ENCODE data around the gene CMYA5.

The CMYA5 gene

DNA sequence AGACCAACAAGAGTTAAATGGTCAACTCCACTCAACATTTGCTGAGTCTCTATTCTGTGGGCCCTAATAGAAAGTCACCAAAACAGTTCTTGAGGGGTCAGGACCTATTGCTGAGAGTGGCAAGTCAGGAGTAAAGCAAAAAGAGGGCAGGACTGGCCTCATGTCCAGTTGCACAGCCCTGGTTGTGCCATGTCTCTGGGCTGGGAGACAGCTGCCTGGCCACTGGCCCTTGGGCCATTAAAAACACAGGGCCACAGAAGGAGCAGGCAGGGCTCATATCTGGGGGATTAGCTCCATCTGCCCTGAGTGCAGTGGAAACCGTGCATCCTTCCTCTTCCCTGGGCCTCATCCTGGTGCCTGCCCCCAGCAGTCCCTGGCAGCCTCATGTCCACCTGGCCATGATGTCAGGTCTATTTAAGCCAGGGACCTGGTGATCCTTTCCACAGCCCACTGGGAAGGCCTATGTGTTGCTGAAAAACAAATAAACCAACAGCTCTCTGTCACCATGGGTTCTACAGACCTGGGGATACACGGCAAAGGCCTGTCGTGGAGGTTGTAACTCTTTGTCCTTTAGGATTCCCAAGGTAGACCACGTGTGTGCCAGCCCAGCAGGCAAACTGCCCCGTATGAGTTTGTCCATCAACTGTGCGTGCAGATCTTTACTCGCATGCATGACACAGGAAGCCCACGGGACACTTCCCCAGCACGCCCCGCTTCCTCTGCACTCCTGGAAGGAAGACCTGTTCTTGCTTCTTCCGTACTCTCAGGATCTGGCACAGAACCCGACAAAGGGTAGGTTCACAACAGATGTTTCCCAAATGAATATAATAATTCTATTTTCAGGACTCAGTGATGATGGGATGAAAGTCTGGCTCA, 152.6 kb downstream of the CMYA5 start:
- H3K27me3 ChIP-seq (ENCODE audit: control insufficient read depth in 5 of 5, insufficient read depth in 4 of 5, low read length in 5 of 5): peaks cover 0 to 12% (median 3%) of the 10 kb centered on the region in 5 donors
- H3K36me3 ChIP-seq (ENCODE audit: control insufficient read depth in 5 of 5, insufficient read depth in 5 of 5, low read length in 5 of 5): no peaks in the 10 kb centered on the region
- H3K9ac ChIP-seq (ENCODE audit: low read length in 5 of 5): no peak overlapping the region
- no peak overlapping the region for H3K4me3 ChIP-seq (ENCODE audit: low read depth in 1 of 5, low read length in 5 of 5)
- no peaks in the 10 kb centered on the region for H3K9me3 ChIP-seq (ENCODE audit: control insufficient read depth in 5 of 5, low read length in 5 of 5)
- H3K27ac ChIP-seq (ENCODE audit: low read depth, low read length): no peak overlapping the region
- H3K4me1 ChIP-seq (ENCODE audit: control insufficient read depth in 5 of 5, insufficient read depth in 5 of 5, low read length in 5 of 5): peaks cover 0 to 15% (median 4%) of the 10 kb centered on the region in 5 donors

DNA sequence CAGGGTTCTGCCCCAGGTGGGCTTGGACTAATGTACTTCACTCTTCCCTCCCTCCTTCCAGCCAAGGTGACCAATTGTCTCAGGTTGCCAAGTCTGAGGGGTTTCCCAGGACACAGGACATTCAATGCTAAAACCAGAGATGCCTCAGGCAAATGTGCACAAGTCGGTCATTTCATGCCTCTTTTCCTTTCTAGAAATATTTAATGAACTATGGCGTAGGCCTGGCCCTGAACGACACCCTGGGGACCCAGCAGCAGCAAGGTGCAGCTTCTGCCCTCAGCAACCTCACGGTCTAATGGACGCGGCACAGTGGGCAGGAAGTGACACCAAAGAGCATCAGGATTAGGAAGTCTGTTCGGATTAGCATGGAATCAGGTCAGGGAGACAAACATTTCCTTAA, 153.4 kb downstream of the CMYA5 start:
- Histone ChIP-seq H3K4me1 (ENCODE audit: control insufficient read depth in 5 of 5, insufficient read depth in 5 of 5, low read length in 5 of 5) (peaks cover 0 to 15% (median 4%) of the 10 kb centered on the region in 5 donors), H3K27me3 (ENCODE audit: control insufficient read depth in 5 of 5, insufficient read depth in 4 of 5, low read length in 5 of 5) (peaks cover 0 to 12% (median 3%) of the 10 kb centered on the region in 5 donors), H3K9ac (ENCODE audit: low read length in 5 of 5) (no peak overlapping the region), H3K36me3 (ENCODE audit: control insufficient read depth in 5 of 5, insufficient read depth in 5 of 5, low read length in 5 of 5) (no peaks in the 10 kb centered on the region), H3K4me3 (ENCODE audit: low read depth in 1 of 5, low read length in 5 of 5) (no peak overlapping the region), H3K27ac (ENCODE audit: low read depth, low read length) (no peak overlapping the region), H3K9me3 (ENCODE audit: control insufficient read depth in 5 of 5, low read length in 5 of 5) (no peaks in the 10 kb centered on the region)

DNA sequence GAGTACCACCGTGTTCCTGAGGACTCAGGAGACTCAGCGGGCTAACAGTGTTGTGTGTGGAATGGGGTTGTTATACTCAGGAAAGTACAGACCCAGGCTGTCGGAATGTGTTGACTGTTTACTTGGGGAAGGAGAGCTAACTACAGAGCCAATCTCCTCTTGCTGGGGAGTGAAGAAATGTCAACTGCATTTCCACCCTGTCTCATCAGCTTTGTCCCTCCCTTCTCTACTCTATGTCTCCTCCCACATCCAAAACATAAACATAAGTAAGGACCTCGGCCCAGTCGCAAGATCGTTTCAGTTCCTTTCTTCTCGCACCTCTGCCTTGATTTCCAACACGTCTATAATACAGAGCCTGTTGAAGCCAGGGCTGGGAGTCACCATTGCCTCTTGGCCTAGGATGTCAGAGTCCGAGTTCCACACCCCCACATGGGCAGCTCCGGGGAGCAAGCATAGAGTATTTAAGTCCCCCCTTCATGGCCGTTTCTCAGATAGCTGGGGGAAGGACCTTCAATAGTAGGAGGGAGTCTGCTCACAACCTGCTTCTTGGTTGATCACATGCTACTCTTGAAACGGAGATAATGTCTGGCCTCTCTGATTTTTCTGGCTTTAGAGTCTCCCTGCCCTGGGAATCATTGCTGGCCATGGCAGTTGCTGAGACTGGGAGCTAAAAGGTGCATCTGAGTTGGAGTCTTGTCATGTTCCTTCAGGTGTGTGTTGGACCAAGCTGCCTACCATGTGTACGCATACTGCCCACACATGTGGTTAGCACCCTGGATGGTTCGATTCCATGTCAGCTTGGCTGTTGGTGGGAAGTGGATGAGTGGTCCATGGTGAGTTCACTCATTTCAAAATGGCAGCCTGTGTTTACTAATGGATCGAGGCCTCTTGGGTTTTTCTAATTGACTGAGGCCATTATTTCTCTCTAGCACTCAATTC, 154.1 kb downstream of the CMYA5 start:
- no peak overlapping the region for H3K27ac ChIP-seq (ENCODE audit: low read depth, low read length)

DNA sequence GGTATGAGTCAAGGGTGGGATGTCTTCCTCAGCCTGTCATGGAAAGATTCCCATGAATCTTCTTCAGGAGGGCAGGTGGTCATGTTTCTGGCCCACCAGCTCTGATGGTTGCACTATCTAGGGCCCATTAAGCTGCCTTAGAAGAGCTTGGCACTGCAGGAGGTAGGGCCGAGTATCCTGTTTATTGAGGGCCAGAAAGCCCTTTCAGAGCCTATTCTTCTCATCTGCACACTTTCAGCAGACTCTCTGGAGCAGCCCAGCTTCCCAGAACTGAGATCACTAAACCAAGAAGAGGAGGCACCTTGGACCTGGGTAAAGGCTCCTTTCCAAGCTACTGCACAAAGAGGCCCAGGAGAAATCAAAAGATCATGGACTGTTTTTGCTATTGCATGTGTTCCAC, 154.9 kb downstream of the CMYA5 start:
- Histone ChIP-seq H3K27me3 (ENCODE audit: control insufficient read depth in 5 of 5, insufficient read depth in 4 of 5, low read length in 5 of 5) (peaks cover 0 to 13% (median 2%) of the 10 kb centered on the region in 5 donors), H3K36me3 (ENCODE audit: control insufficient read depth in 5 of 5, insufficient read depth in 5 of 5, low read length in 5 of 5) (no peaks in the 10 kb centered on the region), H3K27ac (ENCODE audit: low read depth, low read length) (no peak overlapping the region), H3K9me3 (ENCODE audit: control insufficient read depth in 5 of 5, low read length in 5 of 5) (no peaks in the 10 kb centered on the region), H3K4me3 (ENCODE audit: low read depth in 1 of 5, low read length in 5 of 5) (no peak overlapping the region), H3K9ac (ENCODE audit: low read length in 5 of 5) (no peak overlapping the region), H3K4me1 (ENCODE audit: control insufficient read depth in 5 of 5, insufficient read depth in 5 of 5, low read length in 5 of 5) (peaks cover 0 to 15% (median 0%) of the 10 kb centered on the region in 5 donors)

More for the DNA sequence above, 154.1 kb downstream of the CMYA5 start:
- peaks cover 0 to 14% (median 3%) of the 10 kb centered on the region in 5 donors for H3K27me3 ChIP-seq (ENCODE audit: control insufficient read depth in 5 of 5, insufficient read depth in 4 of 5, low read length in 5 of 5)
- H3K9ac ChIP-seq (ENCODE audit: low read length in 5 of 5): no peak overlapping the region
- H3K4me3 ChIP-seq (ENCODE audit: low read depth in 1 of 5, low read length in 5 of 5): no peak overlapping the region
- peaks cover 0 to 15% (median 0%) of the 10 kb centered on the region in 5 donors for H3K4me1 ChIP-seq (ENCODE audit: control insufficient read depth in 5 of 5, insufficient read depth in 5 of 5, low read length in 5 of 5)
- H3K9me3 ChIP-seq (ENCODE audit: control insufficient read depth in 5 of 5, low read length in 5 of 5): no peaks in the 10 kb centered on the region
- no peaks in the 10 kb centered on the region for H3K36me3 ChIP-seq (ENCODE audit: control insufficient read depth in 5 of 5, insufficient read depth in 5 of 5, low read length in 5 of 5)

DNA sequence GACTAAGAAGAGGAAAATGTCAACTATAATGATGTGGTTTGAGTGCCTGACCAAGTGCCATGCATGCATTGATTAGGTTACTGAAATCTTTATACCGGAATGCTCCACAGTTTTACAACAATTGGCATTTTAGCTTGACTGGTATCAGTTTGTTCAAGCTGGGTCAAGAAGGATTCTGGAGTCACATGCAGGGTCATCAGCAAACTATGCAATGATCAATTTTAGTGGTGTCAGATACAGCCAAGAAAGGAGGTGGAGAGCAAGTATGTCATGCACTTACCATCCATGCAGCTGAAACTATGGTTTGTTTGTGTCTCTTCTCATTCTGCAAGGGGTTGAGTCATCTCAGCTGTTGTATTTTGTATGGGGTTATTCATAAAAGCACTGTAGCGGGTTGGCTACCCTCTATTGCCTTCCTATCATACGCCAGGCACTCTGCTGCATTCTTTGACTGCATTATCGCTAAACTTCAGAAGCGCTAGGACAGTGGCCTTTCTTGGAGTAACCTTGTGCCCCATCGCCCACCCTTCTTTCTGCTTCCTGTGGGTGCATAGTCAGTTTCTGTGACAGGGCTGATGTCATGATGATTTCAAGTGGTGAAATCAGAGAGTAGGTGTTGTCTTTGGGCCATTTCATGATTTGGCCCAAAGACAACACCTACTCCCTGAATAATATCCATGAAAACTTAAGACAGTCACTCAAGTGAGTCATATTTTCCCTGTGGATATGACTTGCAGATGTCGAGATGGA, 156.0 kb downstream of the CMYA5 start:
- Histone ChIP-seq H3K9me3 (ENCODE audit: control insufficient read depth in 5 of 5, low read length in 5 of 5) (no peaks in the 10 kb centered on the region), H3K27ac (ENCODE audit: low read depth, low read length) (no peak overlapping the region), H3K4me1 (ENCODE audit: control insufficient read depth in 5 of 5, insufficient read depth in 5 of 5, low read length in 5 of 5) (peaks cover 0 to 15% (median 0%) of the 10 kb centered on the region in 5 donors), H3K9ac (ENCODE audit: low read length in 5 of 5) (no peak overlapping the region), H3K36me3 (ENCODE audit: control insufficient read depth in 5 of 5, insufficient read depth in 5 of 5, low read length in 5 of 5) (no peaks in the 10 kb centered on the region), H3K4me3 (ENCODE audit: low read depth in 1 of 5, low read length in 5 of 5) (no peak overlapping the region), H3K27me3 (ENCODE audit: control insufficient read depth in 5 of 5, insufficient read depth in 4 of 5, low read length in 5 of 5) (peaks cover 0 to 4% (median 0%) of the 10 kb centered on the region in 5 donors)

DNA sequence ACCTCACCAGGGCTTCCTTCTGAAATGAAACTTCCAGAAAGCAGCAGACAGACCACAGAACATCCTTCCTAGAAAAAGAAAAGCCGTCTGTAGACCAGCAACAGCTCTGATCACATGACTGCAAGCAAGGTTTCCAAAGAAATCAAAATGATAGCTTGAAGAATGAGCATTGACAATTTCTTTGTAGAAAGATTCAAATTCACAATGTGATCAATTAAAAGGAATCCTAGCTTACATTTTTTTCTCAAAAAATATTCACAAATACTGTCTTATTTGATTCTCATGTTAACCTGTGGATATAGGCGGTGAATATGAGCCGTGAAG, 156.5 kb downstream of the CMYA5 start:
- Histone ChIP-seq H3K27me3 (ENCODE audit: control insufficient read depth in 5 of 5, insufficient read depth in 4 of 5, low read length in 5 of 5) (peaks cover 0 to 4% (median 0%) of the 10 kb centered on the region in 5 donors), H3K4me1 (ENCODE audit: control insufficient read depth in 5 of 5, insufficient read depth in 5 of 5, low read length in 5 of 5) (peaks cover 0 to 15% (median 0%) of the 10 kb centered on the region in 5 donors), H3K4me3 (ENCODE audit: low read depth in 1 of 5, low read length in 5 of 5) (no peak overlapping the region), H3K27ac (ENCODE audit: low read depth, low read length) (no peak overlapping the region), H3K36me3 (ENCODE audit: control insufficient read depth in 5 of 5, insufficient read depth in 5 of 5, low read length in 5 of 5) (no peaks in the 10 kb centered on the region), H3K9ac (ENCODE audit: low read length in 5 of 5) (no peak overlapping the region), H3K9me3 (ENCODE audit: control insufficient read depth in 5 of 5, low read length in 5 of 5) (no peaks in the 10 kb centered on the region)

DNA sequence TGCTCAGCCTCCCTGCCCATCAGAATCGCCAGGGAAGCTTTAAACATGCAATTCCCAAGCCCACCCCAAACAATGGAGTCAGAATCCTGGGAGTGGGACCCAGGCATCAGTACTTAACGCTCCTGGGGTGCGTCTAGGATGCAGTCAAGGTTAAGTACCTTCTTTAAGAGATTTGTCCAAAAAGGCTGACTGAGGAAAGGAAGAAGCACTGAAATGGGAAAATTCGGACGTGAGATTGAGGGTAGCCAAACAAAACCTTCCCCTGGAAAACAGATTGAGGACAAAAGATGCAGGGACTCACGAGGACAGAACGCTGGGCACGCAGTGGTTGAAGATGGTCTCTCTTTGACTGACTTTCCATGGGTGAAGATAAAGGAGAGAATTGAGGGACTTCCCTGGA, 157.9 kb downstream of the CMYA5 start:
- Histone ChIP-seq H3K27ac (ENCODE audit: low read depth, low read length) (no peak overlapping the region), H3K27me3 (ENCODE audit: control insufficient read depth in 5 of 5, insufficient read depth in 4 of 5, low read length in 5 of 5) (peaks cover 0 to 2% (median 0%) of the 10 kb centered on the region in 5 donors), H3K9me3 (ENCODE audit: control insufficient read depth in 5 of 5, low read length in 5 of 5) (no peaks in the 10 kb centered on the region)

DNA sequence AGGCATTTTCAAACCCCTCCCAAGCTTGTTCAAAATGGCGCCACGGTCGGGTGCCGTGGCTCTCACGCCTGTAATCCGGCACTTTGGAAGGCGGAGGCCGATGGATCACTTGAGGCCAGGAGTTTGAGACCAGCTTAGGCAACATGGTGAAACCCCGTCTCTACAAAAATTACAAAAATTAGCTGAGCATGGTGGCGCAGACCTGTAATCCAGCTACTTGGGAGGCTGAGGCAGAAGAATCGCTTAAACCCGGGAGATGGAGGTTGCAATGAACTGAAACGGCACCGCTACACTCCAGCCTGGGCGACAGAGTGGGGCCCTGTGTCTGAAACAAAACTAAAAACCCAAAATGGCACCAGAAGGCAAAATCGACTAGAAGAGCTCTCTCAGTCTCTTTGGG, 159.4 kb downstream of the CMYA5 start:
- Histone ChIP-seq H3K36me3 (ENCODE audit: control insufficient read depth in 5 of 5, insufficient read depth in 5 of 5, low read length in 5 of 5) (no peaks in the 10 kb centered on the region), H3K4me3 (ENCODE audit: low read depth in 1 of 5, low read length in 5 of 5) (no peak overlapping the region), H3K27ac (ENCODE audit: low read depth, low read length) (no peak overlapping the region), H3K9ac (ENCODE audit: low read length in 5 of 5) (no peak overlapping the region), H3K4me1 (ENCODE audit: control insufficient read depth in 5 of 5, insufficient read depth in 5 of 5, low read length in 5 of 5) (no peaks in the 10 kb centered on the region), H3K9me3 (ENCODE audit: control insufficient read depth in 5 of 5, low read length in 5 of 5) (no peaks in the 10 kb centered on the region), H3K27me3 (ENCODE audit: control insufficient read depth in 5 of 5, insufficient read depth in 4 of 5, low read length in 5 of 5) (peaks cover 0 to 4% (median 0%) of the 10 kb centered on the region in 5 donors)

More for the DNA sequence above, 157.9 kb downstream of the CMYA5 start:
- H3K4me3 ChIP-seq (ENCODE audit: low read depth in 1 of 5, low read length in 5 of 5): no peak overlapping the region
- no peak overlapping the region for H3K9ac ChIP-seq (ENCODE audit: low read length in 5 of 5)
- H3K36me3 ChIP-seq (ENCODE audit: control insufficient read depth in 5 of 5, insufficient read depth in 5 of 5, low read length in 5 of 5): no peaks in the 10 kb centered on the region
- peaks cover 0 to 10% (median 0%) of the 10 kb centered on the region in 5 donors for H3K4me1 ChIP-seq (ENCODE audit: control insufficient read depth in 5 of 5, insufficient read depth in 5 of 5, low read length in 5 of 5)

Measured in subcutaneous abdominal adipose tissue (tissue), 5 donors.